HEK293 (cell line): ENCODE data around the gene FNDC10.
A peak's percentile ranks its signal among the peaks of the same experiment; 100 is the strongest.

Source experiments
- KLF7 ChIP-seq: fragments of 450-650 bp; formaldehyde crosslinking; IDR thresholded peaks from 2 replicates; pipeline ENCODE4 v1.5.1; 2016; ENCODE audit warnings: missing biosample characterization, missing genetic modification characterization, borderline replicate concordance
- MEIS1 ChIP-seq: sonication (generic); formaldehyde crosslinking; IDR thresholded peaks from 2 replicates; pipeline ENCODE4 v1.8.1; 2022; ENCODE audit warnings: missing genetic modification reagents, mild to moderate bottlenecking, borderline replicate concordance
- WT1 ChIP-seq: fragments of 450-650 bp; formaldehyde crosslinking; IDR thresholded peaks from 2 replicates; pipeline ENCODE4 v1.5.1; 2016; ENCODE audit warnings: missing biosample characterization, missing genetic modification characterization
- ZBTB20 ChIP-seq: fragments of 450-650 bp; formaldehyde crosslinking; IDR thresholded peaks from 2 replicates; pipeline ENCODE4 v1.5.1; 2016; ENCODE audit warnings: missing biosample characterization, missing genetic modification characterization
- ZFP69B ChIP-seq: fragments of 450-650 bp; formaldehyde crosslinking; IDR thresholded peaks from 2 replicates; pipeline ENCODE4 v1.5.1; 2016; ENCODE audit warnings: missing biosample characterization, missing genetic modification characterization
- ZNF214 ChIP-seq: fragments of 450-650 bp; formaldehyde crosslinking; IDR thresholded peaks from 2 replicates; pipeline ENCODE4 v1.5.1; 2017; ENCODE audit warnings: missing biosample characterization, mild to moderate bottlenecking, missing genetic modification characterization, borderline replicate concordance
- ZNF23 ChIP-seq: fragments of 450-650 bp; formaldehyde crosslinking; IDR thresholded peaks from 2 replicates; pipeline ENCODE4 v1.5.1; 2016; ENCODE audit warnings: missing biosample characterization, missing genetic modification characterization, borderline replicate concordance
- ZNF26 ChIP-seq: fragments of 450-650 bp; formaldehyde crosslinking; IDR thresholded peaks from 2 replicates; pipeline ENCODE4 v1.5.1; 2016; ENCODE audit warnings: missing biosample characterization, missing genetic modification characterization
- ZNF266 ChIP-seq: fragments of 450-650 bp; formaldehyde crosslinking; IDR thresholded peaks from 2 replicates; pipeline ENCODE4 v1.5.1; 2016; ENCODE audit warnings: missing biosample characterization, missing genetic modification characterization, low read depth
- ZNF324 ChIP-seq: fragments of 450-650 bp; formaldehyde crosslinking; IDR thresholded peaks from 2 replicates; pipeline ENCODE4 v1.5.1; 2016; ENCODE audit warnings: missing biosample characterization, missing genetic modification characterization
- ZNF518A ChIP-seq: fragments of 450-650 bp; formaldehyde crosslinking; conservative IDR thresholded peaks from 2 replicates; pipeline ENCODE4 v1.5.1; 2016; ENCODE audit warnings: low read depth, missing biosample characterization, missing genetic modification characterization
- ZNF548 ChIP-seq: fragments of 450-650 bp; formaldehyde crosslinking; IDR thresholded peaks from 2 replicates; pipeline ENCODE4 v1.5.1; 2016; ENCODE audit warnings: missing biosample characterization, missing genetic modification characterization
- ZNF621 ChIP-seq: fragments of 450-650 bp; formaldehyde crosslinking; IDR thresholded peaks from 2 replicates; pipeline ENCODE4 v1.5.1; 2017; ENCODE audit warnings: missing biosample characterization, missing genetic modification characterization
- ZNF658 ChIP-seq: fragments of 450-650 bp; formaldehyde crosslinking; IDR thresholded peaks from 2 replicates; pipeline ENCODE4; 2016; ENCODE audit warnings: missing biosample characterization, missing genetic modification characterization
- ZNF791 ChIP-seq: fragments of 450-650 bp; formaldehyde crosslinking; IDR thresholded peaks from 2 replicates; pipeline ENCODE4 v1.5.1; 2016; ENCODE audit warnings: missing biosample characterization, missing genetic modification characterization
- TF ChIP-seq, protein P1 (sequence below): fragments of 450-650 bp; formaldehyde crosslinking; IDR thresholded peaks from 2 replicates; pipeline ENCODE4 v1.5.1; 2017; ENCODE audit warnings: missing biosample characterization, missing genetic modification characterization
- TF ChIP-seq, protein P2 (sequence below): sonication (generic); formaldehyde crosslinking; IDR thresholded peaks from 2 replicates; pipeline ENCODE4 v1.8.1; 2022; ENCODE audit warnings: mild to moderate bottlenecking, moderate library complexity, missing genetic modification reagents
- TF ChIP-seq, protein P3 (sequence below): fragments of 450-650 bp; formaldehyde crosslinking; IDR thresholded peaks from 2 replicates; pipeline ENCODE4 v1.5.1; 2017; ENCODE audit warnings: missing biosample characterization, missing genetic modification characterization
- TF ChIP-seq, protein P4 (sequence below): fragments of 450-650 bp; formaldehyde crosslinking; IDR thresholded peaks from 2 replicates; pipeline ENCODE4 v1.5.0; 2017; ENCODE audit warnings: missing biosample characterization, missing genetic modification characterization, borderline replicate concordance
- TF ChIP-seq, protein P5 (sequence below): fragments of 450-650 bp; formaldehyde crosslinking; IDR thresholded peaks from 2 replicates; pipeline ENCODE4 v1.5.1; 2016; ENCODE audit warnings: missing biosample characterization, missing genetic modification characterization

FNDC10 gene

DNA sequence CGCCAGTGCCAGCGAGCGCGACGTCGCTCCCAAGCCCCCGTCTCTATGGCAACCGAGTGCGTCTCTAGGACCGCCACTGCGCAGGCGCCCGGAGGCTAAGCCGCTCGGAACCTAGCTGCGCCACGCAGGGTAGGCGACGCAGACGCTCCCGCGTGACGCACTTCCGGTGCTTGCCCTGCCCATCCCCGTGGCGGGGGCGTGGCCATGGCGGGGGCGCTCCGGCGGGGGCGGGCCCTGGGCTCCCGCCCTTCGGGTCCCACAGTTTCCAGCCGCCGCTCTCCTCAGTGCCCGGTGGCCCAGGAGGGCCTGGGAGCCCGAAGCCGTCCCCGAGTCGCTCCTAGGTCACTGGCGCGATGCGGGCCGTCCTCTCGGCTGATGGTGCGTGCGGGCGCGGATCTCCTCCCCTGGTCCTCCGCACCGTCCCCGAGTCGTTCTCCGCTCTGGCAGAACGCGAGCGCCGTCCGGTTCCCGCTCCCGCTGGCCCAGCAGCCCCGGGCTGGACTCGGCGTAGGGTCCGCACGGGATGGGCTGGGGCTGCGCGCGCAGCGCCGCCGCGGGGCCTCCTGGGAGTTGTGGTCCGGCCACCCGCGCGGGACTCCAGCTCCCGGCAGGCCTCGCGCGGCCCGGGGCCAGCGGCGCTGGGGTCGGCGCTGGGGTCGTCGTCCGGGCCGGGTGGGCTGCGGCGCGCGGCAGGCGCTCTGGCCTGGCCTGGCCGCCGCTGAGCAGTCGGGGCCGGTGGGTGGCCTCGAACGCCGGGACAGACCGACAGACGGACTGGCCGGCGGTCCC lies 15.5 kb upstream of the FNDC10 start, which contains the start of gene MIB2 (continued):
- TF ChIP-seq ZNF518A (tag by site-specific recombination): peak; percentile 10; the same call in 1 of the 2 replicates
- peak; percentile 92 for TF ChIP-seq ZNF324
- TF ChIP-seq KLF7 (tag by site-specific recombination): peak; percentile 79; the same call in 1 of the 2 replicates
- TF ChIP-seq ZNF214 (tag by site-specific recombination): no peak
- no peak for TF ChIP-seq ZNF658 (tag by site-specific recombination)
- no peak for TF ChIP-seq ZNF23
- TF ChIP-seq, protein P1, sequence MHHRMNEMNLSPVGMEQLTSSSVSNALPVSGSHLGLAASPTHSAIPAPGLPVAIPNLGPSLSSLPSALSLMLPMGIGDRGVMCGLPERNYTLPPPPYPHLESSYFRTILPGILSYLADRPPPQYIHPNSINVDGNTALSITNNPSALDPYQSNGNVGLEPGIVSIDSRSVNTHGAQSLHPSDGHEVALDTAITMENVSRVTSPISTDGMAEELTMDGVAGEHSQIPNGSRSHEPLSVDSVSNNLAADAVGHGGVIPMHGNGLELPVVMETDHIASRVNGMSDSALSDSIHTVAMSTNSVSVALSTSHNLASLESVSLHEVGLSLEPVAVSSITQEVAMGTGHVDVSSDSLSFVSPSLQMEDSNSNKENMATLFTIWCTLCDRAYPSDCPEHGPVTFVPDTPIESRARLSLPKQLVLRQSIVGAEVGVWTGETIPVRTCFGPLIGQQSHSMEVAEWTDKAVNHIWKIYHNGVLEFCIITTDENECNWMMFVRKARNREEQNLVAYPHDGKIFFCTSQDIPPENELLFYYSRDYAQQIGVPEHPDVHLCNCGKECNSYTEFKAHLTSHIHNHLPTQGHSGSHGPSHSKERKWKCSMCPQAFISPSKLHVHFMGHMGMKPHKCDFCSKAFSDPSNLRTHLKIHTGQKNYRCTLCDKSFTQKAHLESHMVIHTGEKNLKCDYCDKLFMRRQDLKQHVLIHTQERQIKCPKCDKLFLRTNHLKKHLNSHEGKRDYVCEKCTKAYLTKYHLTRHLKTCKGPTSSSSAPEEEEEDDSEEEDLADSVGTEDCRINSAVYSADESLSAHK (tag by site-specific recombination): peak; percentile 68
- TF ChIP-seq, protein P2, sequence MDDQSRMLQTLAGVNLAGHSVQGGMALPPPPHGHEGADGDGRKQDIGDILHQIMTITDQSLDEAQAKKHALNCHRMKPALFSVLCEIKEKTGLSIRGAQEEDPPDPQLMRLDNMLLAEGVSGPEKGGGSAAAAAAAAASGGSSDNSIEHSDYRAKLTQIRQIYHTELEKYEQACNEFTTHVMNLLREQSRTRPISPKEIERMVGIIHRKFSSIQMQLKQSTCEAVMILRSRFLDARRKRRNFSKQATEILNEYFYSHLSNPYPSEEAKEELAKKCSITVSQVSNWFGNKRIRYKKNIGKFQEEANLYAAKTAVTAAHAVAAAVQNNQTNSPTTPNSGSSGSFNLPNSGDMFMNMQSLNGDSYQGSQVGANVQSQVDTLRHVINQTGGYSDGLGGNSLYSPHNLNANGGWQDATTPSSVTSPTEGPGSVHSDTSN (CRISPR knock-in tag): peak; percentile 74; the same call in 1 of the 2 replicates
- TF ChIP-seq WT1: no peak; the same call in 1 of the 2 replicates
- TF ChIP-seq ZNF791 (tag by site-specific recombination): no peak
- no peak for TF ChIP-seq ZNF266
- no peak for TF ChIP-seq MEIS1 (CRISPR knock-in tag)
- TF ChIP-seq, protein P3, sequence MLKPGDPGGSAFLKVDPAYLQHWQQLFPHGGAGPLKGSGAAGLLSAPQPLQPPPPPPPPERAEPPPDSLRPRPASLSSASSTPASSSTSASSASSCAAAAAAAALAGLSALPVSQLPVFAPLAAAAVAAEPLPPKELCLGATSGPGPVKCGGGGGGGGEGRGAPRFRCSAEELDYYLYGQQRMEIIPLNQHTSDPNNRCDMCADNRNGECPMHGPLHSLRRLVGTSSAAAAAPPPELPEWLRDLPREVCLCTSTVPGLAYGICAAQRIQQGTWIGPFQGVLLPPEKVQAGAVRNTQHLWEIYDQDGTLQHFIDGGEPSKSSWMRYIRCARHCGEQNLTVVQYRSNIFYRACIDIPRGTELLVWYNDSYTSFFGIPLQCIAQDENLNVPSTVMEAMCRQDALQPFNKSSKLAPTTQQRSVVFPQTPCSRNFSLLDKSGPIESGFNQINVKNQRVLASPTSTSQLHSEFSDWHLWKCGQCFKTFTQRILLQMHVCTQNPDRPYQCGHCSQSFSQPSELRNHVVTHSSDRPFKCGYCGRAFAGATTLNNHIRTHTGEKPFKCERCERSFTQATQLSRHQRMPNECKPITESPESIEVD (tag by site-specific recombination): no peak
- TF ChIP-seq, protein P4, sequence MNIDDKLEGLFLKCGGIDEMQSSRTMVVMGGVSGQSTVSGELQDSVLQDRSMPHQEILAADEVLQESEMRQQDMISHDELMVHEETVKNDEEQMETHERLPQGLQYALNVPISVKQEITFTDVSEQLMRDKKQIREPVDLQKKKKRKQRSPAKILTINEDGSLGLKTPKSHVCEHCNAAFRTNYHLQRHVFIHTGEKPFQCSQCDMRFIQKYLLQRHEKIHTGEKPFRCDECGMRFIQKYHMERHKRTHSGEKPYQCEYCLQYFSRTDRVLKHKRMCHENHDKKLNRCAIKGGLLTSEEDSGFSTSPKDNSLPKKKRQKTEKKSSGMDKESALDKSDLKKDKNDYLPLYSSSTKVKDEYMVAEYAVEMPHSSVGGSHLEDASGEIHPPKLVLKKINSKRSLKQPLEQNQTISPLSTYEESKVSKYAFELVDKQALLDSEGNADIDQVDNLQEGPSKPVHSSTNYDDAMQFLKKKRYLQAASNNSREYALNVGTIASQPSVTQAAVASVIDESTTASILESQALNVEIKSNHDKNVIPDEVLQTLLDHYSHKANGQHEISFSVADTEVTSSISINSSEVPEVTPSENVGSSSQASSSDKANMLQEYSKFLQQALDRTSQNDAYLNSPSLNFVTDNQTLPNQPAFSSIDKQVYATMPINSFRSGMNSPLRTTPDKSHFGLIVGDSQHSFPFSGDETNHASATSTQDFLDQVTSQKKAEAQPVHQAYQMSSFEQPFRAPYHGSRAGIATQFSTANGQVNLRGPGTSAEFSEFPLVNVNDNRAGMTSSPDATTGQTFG: no peak
- TF ChIP-seq ZNF548: no peak
- TF ChIP-seq ZNF26 (tag by site-specific recombination): no peak
- no peak for TF ChIP-seq ZNF621 (tag by site-specific recombination)
- peak; percentile 90; the same call in 1 of the 2 replicates for TF ChIP-seq ZBTB20 (tag by site-specific recombination)
- peak; percentile 95 for TF ChIP-seq ZFP69B
- TF ChIP-seq, protein P5, sequence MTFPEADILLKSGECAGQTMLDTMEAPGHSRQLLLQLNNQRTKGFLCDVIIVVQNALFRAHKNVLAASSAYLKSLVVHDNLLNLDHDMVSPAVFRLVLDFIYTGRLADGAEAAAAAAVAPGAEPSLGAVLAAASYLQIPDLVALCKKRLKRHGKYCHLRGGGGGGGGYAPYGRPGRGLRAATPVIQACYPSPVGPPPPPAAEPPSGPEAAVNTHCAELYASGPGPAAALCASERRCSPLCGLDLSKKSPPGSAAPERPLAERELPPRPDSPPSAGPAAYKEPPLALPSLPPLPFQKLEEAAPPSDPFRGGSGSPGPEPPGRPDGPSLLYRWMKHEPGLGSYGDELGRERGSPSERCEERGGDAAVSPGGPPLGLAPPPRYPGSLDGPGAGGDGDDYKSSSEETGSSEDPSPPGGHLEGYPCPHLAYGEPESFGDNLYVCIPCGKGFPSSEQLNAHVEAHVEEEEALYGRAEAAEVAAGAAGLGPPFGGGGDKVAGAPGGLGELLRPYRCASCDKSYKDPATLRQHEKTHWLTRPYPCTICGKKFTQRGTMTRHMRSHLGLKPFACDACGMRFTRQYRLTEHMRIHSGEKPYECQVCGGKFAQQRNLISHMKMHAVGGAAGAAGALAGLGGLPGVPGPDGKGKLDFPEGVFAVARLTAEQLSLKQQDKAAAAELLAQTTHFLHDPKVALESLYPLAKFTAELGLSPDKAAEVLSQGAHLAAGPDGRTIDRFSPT (tag by site-specific recombination): 0 out of 2 replicates have a peak, but pooled peaks have one; percentile 35
